B cell (primary cell): ENCODE measurements around the gene ANKS1A. TPM values are rescaled to one million over a fixed set of nuclear protein-coding genes. Genes with fewer than 3 reads are reported as not detected.

Experiments used
- ATAC-seq: fragments of 200-7000 bp; cut with Tn5 transposase; one replicate; pipeline ENCODE4 v1.10.0; 2021; ENCODE audit warnings: low read depth, mild to moderate bottlenecking, moderate number of reproducible peaks, moderate library complexity
- CTCF ChIA-PET: fragments of 350-600 bp; sonication (Branson Sonifier 250); formaldehyde crosslinking; loops from one replicate; lab custom pipeline; 2021; ENCODE audit warnings: antibody characterized with exemption, inconsistent platforms; lab: Charles Lee
- POLR2A ChIA-PET: fragments of 350-600 bp; sonication (Branson Sonifier 250); formaldehyde crosslinking; loops from one replicate; lab custom pipeline; 2021; ENCODE audit warnings: antibody characterized with exemption; lab: Charles Lee
- DNase-seq: peaks from one replicate; pipeline ENCODE4 v3.0.0; 2013
- H2AFZ ChIP-seq: 2 replicates; pipeline ENCODE4 v1.6.1; 2012; ENCODE audit warnings: mild to moderate bottlenecking, low read depth, low read length; ENCODE audit not compliant: insufficient read depth, poor library complexity, severe bottlenecking
- H3K27ac ChIP-seq, 2 donors: 1 replicate in 1 of 2; 2 replicates in 1 of 2; pipeline ENCODE4 v1.5.1; 2012 to 2013; ENCODE audit warnings: low read length in 2 of 2, mild to moderate bottlenecking in 2 of 2, moderate library complexity in 1 of 2
- H3K27me3 ChIP-seq, 4 experiments: fragments of 200-600 bp in 1 of 4; sonication (generic) in 1 of 4; replicated peaks in 1 of 4; 1 replicate in 2 of 4; 2 replicates in 2 of 4; pipeline versions ENCODE4 v1.6.1 to v1.7.0; 2013 to 2016; ENCODE audit warnings: low read length in 3 of 4, mild to moderate bottlenecking in 2 of 4, mixed read lengths in 1 of 4, moderate library complexity in 1 of 4; ENCODE audit not compliant: insufficient read depth in 4 of 4, control insufficient read depth in 3 of 4; ENCODE audit errors: control extremely low read depth in 1 of 4
- H3K36me3 ChIP-seq, 2 experiments: replicated peaks in 1 of 2; 1 replicate in 1 of 2; 2 replicates in 1 of 2; pipeline versions ENCODE4 v1.6.1 to v1.7.1; 2013; ENCODE audit warnings: low read length in 1 of 2; ENCODE audit not compliant: insufficient read depth in 2 of 2, control insufficient read depth in 1 of 2; ENCODE audit errors: control extremely low read depth in 1 of 2, extremely low read depth in 1 of 2
- H3K4me1 ChIP-seq, 2 donors: fragments of 200-600 bp in 1 of 2; sonication (generic) in 1 of 2; 1 replicate in 1 of 2; 2 replicates in 1 of 2; pipeline versions ENCODE4 v1.5.1 to v1.6.1; 2013 to 2017; ENCODE audit warnings: low read length in 2 of 2; ENCODE audit not compliant: control insufficient read depth in 2 of 2, insufficient read depth in 2 of 2
- H3K4me2 ChIP-seq: replicated peaks from 2 replicates; pipeline ENCODE3; 2012; ENCODE audit warnings: mild to moderate bottlenecking, low read depth, low read length; ENCODE audit not compliant: poor library complexity, severe bottlenecking
- H3K4me3 ChIP-seq, 5 experiments: fragments of 200-600 bp in 1 of 5; sonication (generic) in 1 of 5; 1 replicate in 3 of 5; 2 replicates in 2 of 5; pipeline versions ENCODE4 v1.5.1 to v1.7.0; 2011 to 2016; ENCODE audit warnings: low read length in 4 of 5, mild to moderate bottlenecking in 4 of 5, low read depth in 2 of 5, control low read depth in 1 of 5, moderate library complexity in 1 of 5; ENCODE audit not compliant: insufficient read depth in 1 of 5; ENCODE audit errors: control extremely low read depth in 1 of 5, extremely low read depth in 1 of 5
- H3K79me2 ChIP-seq: fragments of 200-600 bp; sonication (generic); one replicate; pipeline ENCODE4 v1.6.0; 2016; ENCODE audit warnings: low read length; ENCODE audit not compliant: control insufficient read depth, insufficient read depth
- H3K9ac ChIP-seq: fragments of 200-600 bp; sonication (generic); 2 replicates; pipeline ENCODE4 v1.6.1; 2017; ENCODE audit warnings: mild to moderate bottlenecking, low read length, moderate library complexity
- H3K9me3 ChIP-seq, 3 donors: one replicate each; pipeline versions ENCODE4 v1.6.1 to v1.7.1; 2013; ENCODE audit warnings: low read length in 2 of 3; ENCODE audit not compliant: control insufficient read depth in 2 of 3, insufficient read depth in 1 of 3; ENCODE audit errors: control extremely low read depth in 1 of 3
- H4K20me1 ChIP-seq: 2 replicates; pipeline ENCODE4 v1.6.0; 2012; ENCODE audit warnings: mild to moderate bottlenecking, low read length; ENCODE audit not compliant: insufficient read depth, control insufficient read depth, poor library complexity, severe bottlenecking
- H3K27ac Mint-ChIP-seq: one replicate; pipeline ENCODE4 v1.8.0; 2021; ENCODE audit warnings: mixed read lengths
- H3K27me3 Mint-ChIP-seq: one replicate; pipeline ENCODE4 v1.8.0; 2021; ENCODE audit warnings: mixed read lengths
- H3K4me1 Mint-ChIP-seq: one replicate; pipeline ENCODE4 v1.8.0; 2021; ENCODE audit warnings: mixed read lengths
- H3K4me3 Mint-ChIP-seq: one replicate; pipeline ENCODE4 v1.8.0; 2021; ENCODE audit warnings: mixed read lengths
- H3K9me3 Mint-ChIP-seq: one replicate; pipeline ENCODE4 v1.8.0; 2022; ENCODE audit warnings: mixed read lengths; ENCODE audit not compliant: insufficient read depth
- CTCF ChIP-seq: fragments of 200-600 bp; IDR thresholded peaks from one replicate; pipeline ENCODE4 v1.8.0; 2022; ENCODE audit warnings: antibody characterized with exemption, mild to moderate bottlenecking
- EZH2 ChIP-seq: IDR thresholded peaks from 2 replicates; pipeline ENCODE4 v1.6.1; 2012; ENCODE audit warnings: borderline replicate concordance, low read depth, mild to moderate bottlenecking, moderate library complexity, low read length; ENCODE audit not compliant: insufficient read depth, poor library complexity, severe bottlenecking
- WGBS: methylation state at CpG from one replicate; pipeline ENCODE4 v1.1.5; 2013; ENCODE audit warnings: missing lambda C conversion rate; ENCODE audit not compliant: insufficient coverage; 5-methylcytosine and 5-hydroxymethylcytosine counted together
- intact Hi-C: fragments of 100-400 bp; cut with micrococcal nuclease; formaldehyde crosslinking; loops from one replicate; pipeline ENCODE4 v1.10.0; 2022
- polyA plus RNA-seq: library from polyadenylated mRNA; depleted of rRNA; stranded (reverse); fragments of >200 nt; gene quantifications from 2 replicates; pipeline ENCODE4 v1.2.3, GENCODE V29; 2012
- total RNA-seq, 2 donors: library from RNA; stranded (reverse); fragments of 120-200 nt in 1 of 2; gene quantifications; 1 replicate in 1 of 2; 2 replicates in 1 of 2; pipeline versions ENCODE4 v1.2.3 to v1.2.4, GENCODE V29; 2013 to 2022

ANKS1A gene
- total and polyA plus RNA-seq, 2 donors (not counting 1 experiment from before 2014, with no cell fraction given): 3.4 to 19.7 TPM

DNA sequence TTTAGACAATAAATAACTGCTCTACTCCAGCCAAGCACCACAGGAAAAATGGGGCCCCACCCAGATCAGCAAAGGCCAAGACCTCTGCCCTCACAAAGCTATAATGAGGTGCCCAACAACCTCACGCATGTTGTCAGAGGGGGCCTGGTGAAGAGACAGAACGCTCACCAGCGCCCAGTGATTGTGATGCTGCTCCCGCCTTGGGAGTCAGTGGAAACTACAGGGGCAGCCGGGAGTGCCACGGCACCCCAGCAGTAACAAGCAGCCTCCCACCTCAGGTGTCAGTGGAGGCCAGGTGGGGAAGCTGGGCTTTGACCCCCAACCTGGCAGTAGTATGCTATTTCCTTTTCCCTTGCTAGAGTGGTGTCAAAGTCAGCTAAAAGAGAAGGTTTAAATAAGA, 204.7 kb downstream of the ANKS1A start:
- H3K9ac ChIP-seq: no peak overlapping the region
- WGBS: 96% methylated on average over 6 of the region's 6 CpGs
- intact Hi-C loops: no loop called here
- H3K36me3 ChIP-seq: peaks cover 0 to 5% of the 10 kb centered on the region in 2 experiments
- H3K27ac ChIP-seq: no peak overlapping the region
- H3K4me3 ChIP-seq: no peak overlapping the region
- H3K4me3 Mint-ChIP-seq: no peak overlapping the region
- no peaks in the 10 kb centered on the region for H3K9me3 Mint-ChIP-seq
- no peaks in the 10 kb centered on the region for H3K4me1 Mint-ChIP-seq
- no peaks in the 10 kb centered on the region for H4K20me1 ChIP-seq
- H3K79me2 ChIP-seq: no peaks in the 10 kb centered on the region
- H3K27ac Mint-ChIP-seq: no peak overlapping the region
- TF ChIP-seq EZH2: no peak
- H3K27me3 Mint-ChIP-seq: no peaks in the 10 kb centered on the region
- no peak overlapping the region for H2AFZ ChIP-seq
- ATAC-seq (no peak), DNase-seq (no peak)
- H3K27me3 ChIP-seq: no peaks in the 10 kb centered on the region
- H3K4me1 ChIP-seq: no peaks in the 10 kb centered on the region
- H3K9me3 ChIP-seq: no peaks in the 10 kb centered on the region
- no peak overlapping the region for H3K4me2 ChIP-seq
- CTCF ChIA-PET: interaction anchor here (0.7 kb wide), 1 partner anchor 41 kb away, joined by 3 read pairs; no protein-coding TSS in a partner anchor
- POLR2A ChIA-PET: no interaction called here

- no peaks in the 10 kb centered on the region for H3K27me3 ChIP-seq
- H3K4me3 Mint-ChIP-seq: no peak overlapping the region
- H3K79me2 ChIP-seq: no peaks in the 10 kb centered on the region
- ATAC-seq (no peak), DNase-seq (no peak)
- H3K9ac ChIP-seq: no peak overlapping the region
- H3K9me3 ChIP-seq: no peaks in the 10 kb centered on the region
- H3K27ac ChIP-seq: no peak overlapping the region
- POLR2A ChIA-PET: no interaction called here
- H4K20me1 ChIP-seq: no peaks in the 10 kb centered on the region
- no peaks in the 10 kb centered on the region for H3K27me3 Mint-ChIP-seq
- no peaks in the 10 kb centered on the region for H3K9me3 Mint-ChIP-seq
- H3K27ac Mint-ChIP-seq: no peak overlapping the region
- no peak for TF ChIP-seq CTCF
- no peaks in the 10 kb centered on the region for H3K4me1 Mint-ChIP-seq
- H3K4me1 ChIP-seq: no peaks in the 10 kb centered on the region
- no peak overlapping the region for H3K4me3 ChIP-seq
- CTCF ChIA-PET: interaction anchor here (0.7 kb wide), 1 partner anchor 41 kb away, joined by 3 read pairs; no protein-coding TSS in a partner anchor
- no peak overlapping the region for H2AFZ ChIP-seq
- intact Hi-C loops: no loop called here
- no peak overlapping the region for H3K4me2 ChIP-seq
- H3K36me3 ChIP-seq: peaks cover 0 to 1% of the 10 kb centered on the region in 2 experiments
- 100% methylated on average over 3 of the region's 4 CpGs for WGBS
These were observed 205.1 kb downstream of the ANKS1A start for GRCh38 chr6:35094183-35094582.
